ENCODE results near the gene COL17A1. TPM values are rescaled to one million over a fixed set of nuclear protein-coding genes. Genes with fewer than 3 reads are reported as not detected.

The COL17A1 gene
- 30.7 and 35.0 TPM in 2 replicates for polyA plus RNA-seq (2013)

DNA sequence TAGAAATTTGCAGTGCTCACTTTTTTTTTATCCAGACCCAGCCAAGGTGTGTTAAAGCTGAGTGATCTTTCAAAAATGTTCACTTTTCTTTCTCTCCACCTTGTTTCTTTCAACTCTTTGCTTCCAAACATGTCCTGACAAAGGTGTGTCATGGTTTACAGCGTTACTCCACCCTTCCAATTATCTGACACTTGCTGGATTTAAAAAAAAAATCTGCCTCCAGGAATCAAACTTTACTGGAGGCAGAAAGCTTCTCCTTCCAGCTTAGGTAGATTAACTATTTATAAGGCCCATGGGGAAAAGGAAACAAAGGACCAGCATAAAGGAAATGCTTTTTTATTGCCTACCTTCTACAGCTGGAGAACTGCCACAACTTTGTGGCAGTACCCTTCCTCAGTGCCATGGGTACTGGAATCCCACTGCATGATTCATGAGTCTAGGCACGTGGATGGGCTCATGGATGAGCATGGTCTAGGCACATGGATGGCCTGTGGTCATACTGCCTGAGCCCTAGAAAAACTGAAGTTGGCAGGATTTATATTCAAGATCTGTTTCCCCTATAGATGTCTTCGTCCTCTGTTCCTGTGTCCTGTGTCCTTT, at the start of gene COL17A1:
TSS of gene COL17A1 (minus strand) at position 80 of the 600 bp plus-strand sequence. CDS start 5,207 bp downstream, outside the sequence.
- WGBS (ENCODE audit: extremely low coverage, insufficient coverage, insufficient read length) = no CpG with 5 or more reads among the region's 3 CpGs

DNA sequence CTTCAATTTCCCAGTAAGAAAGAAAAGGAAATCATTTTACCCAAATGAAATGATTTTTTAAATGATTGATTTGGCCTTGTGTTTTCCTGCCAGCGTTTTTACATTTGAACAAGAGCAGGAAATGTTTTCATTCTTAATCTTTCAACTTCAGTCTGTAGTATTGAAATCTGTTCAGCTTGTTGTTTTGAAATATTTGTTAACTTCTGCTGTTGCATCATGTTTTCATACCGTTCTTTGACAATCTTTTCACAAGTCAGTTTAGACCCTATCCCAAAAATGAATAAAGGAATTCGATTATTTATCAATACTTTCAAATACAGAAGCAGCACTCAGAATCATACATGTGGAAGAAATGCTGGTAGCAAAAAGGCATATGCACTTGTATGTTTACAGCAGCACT, 44.4 kb upstream of the COL17A1 start:
- H3K9me3 ChIP-seq (ENCODE audit: insufficient read depth, low read depth, low read length) = no peaks in the 10 kb centered on the region
- H4K8ac ChIP-seq (ENCODE audit: low read depth, low read length) = no peak overlapping the region
- no peaks in the 10 kb centered on the region for H3K27me3 ChIP-seq (ENCODE audit: insufficient read depth, low read length)
- H2AK5ac ChIP-seq (ENCODE audit: low read length) = no peak overlapping the region
- no peak overlapping the region for H4K91ac ChIP-seq (ENCODE audit: low read depth, low read length)
- no peak for DNase-seq
- no peak overlapping the region for H3K27ac ChIP-seq (ENCODE audit: low read depth, low read length)
- no peak overlapping the region for H3K9ac ChIP-seq (ENCODE audit: low read length)
- no peaks in the 10 kb centered on the region for H3K79me1 ChIP-seq (ENCODE audit: low read length)
- no peaks in the 10 kb centered on the region for H3K4me1 ChIP-seq (ENCODE audit: control insufficient read depth in 1 of 2, insufficient read depth in 2 of 2, low read length in 2 of 2)
- no peaks in the 10 kb centered on the region for H3K36me3 ChIP-seq (ENCODE audit: control insufficient read depth in 1 of 2, insufficient read depth in 2 of 2, low read length in 2 of 2)
- no peak overlapping the region for H3K14ac ChIP-seq (ENCODE audit: low read length)
- H2AFZ ChIP-seq (ENCODE audit: insufficient read depth, low read length, poor library complexity) = no peak overlapping the region
- H3K4me2 ChIP-seq (ENCODE audit: low read length) = no peak overlapping the region
- WGBS (ENCODE audit: extremely low coverage, insufficient coverage, insufficient read length) = no CpG with 5 or more reads among the region's 3 CpGs
- H3K4me3 ChIP-seq (ENCODE audit: low read depth, low read length) = no peak overlapping the region
- H2BK5ac ChIP-seq (ENCODE audit: low read depth, low read length, poor library complexity) = no peak overlapping the region
- H3K23ac ChIP-seq (ENCODE audit: low read length) = no peak overlapping the region
- H3K18ac ChIP-seq (ENCODE audit: low read length) = no peak overlapping the region
- no peak overlapping the region for H4K12ac ChIP-seq (ENCODE audit: low read depth, low read length)
- H2BK120ac ChIP-seq (ENCODE audit: insufficient read depth, low read length, poor library complexity) = no peak overlapping the region
- H3K79me2 ChIP-seq (ENCODE audit: control insufficient read depth, insufficient read depth, low read length, poor library complexity) = no peaks in the 10 kb centered on the region
- no peak overlapping the region for H3K4ac ChIP-seq (ENCODE audit: low read depth, low read length)
- no peak overlapping the region for H2BK12ac ChIP-seq (ENCODE audit: low read length)

More for the DNA sequence above, at the start of gene COL17A1:
- Histone ChIP-seq H3K4ac (ENCODE audit: low read depth, low read length) (no peak within 1 kb of the TSS), H3K79me2 (ENCODE audit: control insufficient read depth, insufficient read depth, low read length, poor library complexity) (no peaks in the 10 kb centered on the region), H2BK120ac (ENCODE audit: insufficient read depth, low read length, poor library complexity) (no peak within 1 kb of the TSS), H3K79me1 (ENCODE audit: low read length) (peaks cover 13% of the 10 kb centered on the region), H2BK5ac (ENCODE audit: low read depth, low read length, poor library complexity) (no peak within 1 kb of the TSS), H2AK5ac (ENCODE audit: low read length) (peak within 1 kb of the TSS; percentile 86), H3K9me3 (ENCODE audit: insufficient read depth, low read depth, low read length) (no peaks in the 10 kb centered on the region), H3K4me2 (ENCODE audit: low read length) (no peak within 1 kb of the TSS), H3K27ac (ENCODE audit: low read depth, low read length) (no peak within 1 kb of the TSS), H3K36me3 (ENCODE audit: control insufficient read depth in 1 of 2, insufficient read depth in 2 of 2, low read length in 2 of 2) (no peaks in the 10 kb centered on the region), H4K12ac (ENCODE audit: low read depth, low read length) (no peak within 1 kb of the TSS), H2AFZ (ENCODE audit: insufficient read depth, low read length, poor library complexity) (no peak within 1 kb of the TSS), H3K4me1 (ENCODE audit: control insufficient read depth in 1 of 2, insufficient read depth in 2 of 2, low read length in 2 of 2) (peaks cover 5 to 10% of the 10 kb centered on the region in 2 experiments), H3K9ac (ENCODE audit: low read length) (no peak within 1 kb of the TSS), H2BK12ac (ENCODE audit: low read length) (peak within 1 kb of the TSS; percentile 91), H3K18ac (ENCODE audit: low read length) (no peak within 1 kb of the TSS), H3K23ac (ENCODE audit: low read length) (no peak within 1 kb of the TSS), H3K27me3 (ENCODE audit: insufficient read depth, low read length) (no peaks in the 10 kb centered on the region), H4K91ac (ENCODE audit: low read depth, low read length) (peak within 1 kb of the TSS; percentile 88), H3K4me3 (ENCODE audit: low read depth, low read length) (no peak within 1 kb of the TSS), H3K14ac (ENCODE audit: low read length) (no peak within 1 kb of the TSS), H4K8ac (ENCODE audit: low read depth, low read length) (no peak within 1 kb of the TSS)
- peak in 1 of 2 donors; percentile 37 for DNase-seq

GRCh38 chr10:104128214-104128613, 42.5 kb upstream of the COL17A1 start:
- no peak overlapping the region for H2AFZ ChIP-seq (ENCODE audit: insufficient read depth, low read length, poor library complexity)
- no peak overlapping the region for H3K18ac ChIP-seq (ENCODE audit: low read length)
- H2BK120ac ChIP-seq (ENCODE audit: insufficient read depth, low read length, poor library complexity) = no peak overlapping the region
- no peaks in the 10 kb centered on the region for H3K79me2 ChIP-seq (ENCODE audit: control insufficient read depth, insufficient read depth, low read length, poor library complexity)
- H3K9me3 ChIP-seq (ENCODE audit: insufficient read depth, low read depth, low read length) = no peaks in the 10 kb centered on the region
- H3K23ac ChIP-seq (ENCODE audit: low read length) = no peak overlapping the region
- H4K12ac ChIP-seq (ENCODE audit: low read depth, low read length) = no peak overlapping the region
- H3K27ac ChIP-seq (ENCODE audit: low read depth, low read length) = no peak overlapping the region
- H3K79me1 ChIP-seq (ENCODE audit: low read length) = no peaks in the 10 kb centered on the region
- H4K91ac ChIP-seq (ENCODE audit: low read depth, low read length) = no peak overlapping the region
- no peak overlapping the region for H2AK5ac ChIP-seq (ENCODE audit: low read length)
- no peak overlapping the region for H3K9ac ChIP-seq (ENCODE audit: low read length)
- DNase-seq = no peak
- WGBS (ENCODE audit: extremely low coverage, insufficient coverage, insufficient read length) = no CpG with 5 or more reads among the region's 2 CpGs
- H3K27me3 ChIP-seq (ENCODE audit: insufficient read depth, low read length) = no peaks in the 10 kb centered on the region
- H3K4me3 ChIP-seq (ENCODE audit: low read depth, low read length) = no peak overlapping the region
- H3K14ac ChIP-seq (ENCODE audit: low read length) = no peak overlapping the region
- no peak overlapping the region for H2BK5ac ChIP-seq (ENCODE audit: low read depth, low read length, poor library complexity)
- H2BK12ac ChIP-seq (ENCODE audit: low read length) = no peak overlapping the region
- H3K4ac ChIP-seq (ENCODE audit: low read depth, low read length) = no peak overlapping the region
- H3K4me1 ChIP-seq (ENCODE audit: control insufficient read depth in 1 of 2, insufficient read depth in 2 of 2, low read length in 2 of 2) = no peaks in the 10 kb centered on the region
- no peaks in the 10 kb centered on the region for H3K36me3 ChIP-seq (ENCODE audit: control insufficient read depth in 1 of 2, insufficient read depth in 2 of 2, low read length in 2 of 2)
- no peak overlapping the region for H4K8ac ChIP-seq (ENCODE audit: low read depth, low read length)
- no peak overlapping the region for H3K4me2 ChIP-seq (ENCODE audit: low read length)

- H2AFZ ChIP-seq (ENCODE audit: insufficient read depth, low read length, poor library complexity) = no peak overlapping the region
- H3K79me2 ChIP-seq (ENCODE audit: control insufficient read depth, insufficient read depth, low read length, poor library complexity) = no peaks in the 10 kb centered on the region
- no peaks in the 10 kb centered on the region for H3K79me1 ChIP-seq (ENCODE audit: low read length)
- no peak overlapping the region for H3K4ac ChIP-seq (ENCODE audit: low read depth, low read length)
- H2AK5ac ChIP-seq (ENCODE audit: low read length) = no peak overlapping the region
- no peak overlapping the region for H3K9ac ChIP-seq (ENCODE audit: low read length)
- no peak overlapping the region for H3K14ac ChIP-seq (ENCODE audit: low read length)
- H3K27me3 ChIP-seq (ENCODE audit: insufficient read depth, low read length) = no peaks in the 10 kb centered on the region
- no peak overlapping the region for H2BK120ac ChIP-seq (ENCODE audit: insufficient read depth, low read length, poor library complexity)
- H3K27ac ChIP-seq (ENCODE audit: low read depth, low read length) = no peak overlapping the region
- no peak overlapping the region for H3K23ac ChIP-seq (ENCODE audit: low read length)
- no peak overlapping the region for H3K18ac ChIP-seq (ENCODE audit: low read length)
- H3K9me3 ChIP-seq (ENCODE audit: insufficient read depth, low read depth, low read length) = no peaks in the 10 kb centered on the region
- no peak overlapping the region for H4K8ac ChIP-seq (ENCODE audit: low read depth, low read length)
- no peak overlapping the region for H4K12ac ChIP-seq (ENCODE audit: low read depth, low read length)
- H3K4me2 ChIP-seq (ENCODE audit: low read length) = no peak overlapping the region
- no CpG with 5 or more reads among the region's 2 CpGs for WGBS (ENCODE audit: extremely low coverage, insufficient coverage, insufficient read length)
- H2BK12ac ChIP-seq (ENCODE audit: low read length) = no peak overlapping the region
- no peak overlapping the region for H3K4me3 ChIP-seq (ENCODE audit: low read depth, low read length)
- no peaks in the 10 kb centered on the region for H3K36me3 ChIP-seq (ENCODE audit: control insufficient read depth in 1 of 2, insufficient read depth in 2 of 2, low read length in 2 of 2)
- H2BK5ac ChIP-seq (ENCODE audit: low read depth, low read length, poor library complexity) = no peak overlapping the region
- H3K4me1 ChIP-seq (ENCODE audit: control insufficient read depth in 1 of 2, insufficient read depth in 2 of 2, low read length in 2 of 2) = no peaks in the 10 kb centered on the region
- DNase-seq = no peak
- no peak overlapping the region for H4K91ac ChIP-seq (ENCODE audit: low read depth, low read length)
These were observed 41.7 kb upstream of the COL17A1 start for GRCh38 chr10:104127411-104127810.
